HEK293 (cell line): ENCODE measurements around the gene GTF2IRD1.

Experiments used
- CTCF ChIA-PET: fragments of 350-600 bp; formaldehyde crosslinking; extraction: SDS; loops from one replicate; lab custom pipeline; 2021; ENCODE audit warnings: antibody characterized with exemption; lab: Yijun Ruan, JAX
- POLR2A ChIA-PET: fragments of 300-600 bp; formaldehyde crosslinking; extraction: SDS; loops from one replicate; lab custom pipeline; 2020; ENCODE audit warnings: antibody characterized with exemption, inconsistent platforms; lab: Yijun Ruan, JAX
- H3K27ac ChIP-seq: fragments of 200-500 bp; sonication (Bioruptor generic); 2 replicates; pipeline ENCODE4 v1.5.1; 2014; ENCODE audit warnings: low read depth, low read length, control low read depth, inconsistent platforms; ENCODE audit errors: extremely low read depth
- H3K36me3 ChIP-seq, 2 experiments: fragments of 200-500 bp in 1 of 2; sonication (Bioruptor generic) in 1 of 2; 1 replicate in 1 of 2; 2 replicates in 1 of 2; pipeline ENCODE4 v1.5.1; 2014 to 2017; ENCODE audit warnings: inconsistent platforms in 2 of 2, low read length in 2 of 2; ENCODE audit not compliant: control insufficient read depth in 2 of 2, insufficient read depth in 1 of 2
- H3K4me1 ChIP-seq: fragments of 200-500 bp; sonication (Bioruptor generic); 2 replicates; pipeline ENCODE4 v1.5.1; 2014; ENCODE audit warnings: mild to moderate bottlenecking, low read length, inconsistent platforms; ENCODE audit not compliant: control insufficient read depth, insufficient read depth
- H3K4me3 ChIP-seq: 2 replicates; pipeline ENCODE4 v1.5.1; 2011; ENCODE audit warnings: low read depth, mild to moderate bottlenecking, control low read depth, low read length, moderate library complexity
- H3K9me3 ChIP-seq: fragments of 200-500 bp; sonication (Bioruptor generic); 2 replicates; pipeline ENCODE4 v1.5.1; 2014; ENCODE audit warnings: low read depth, low read length, inconsistent platforms; ENCODE audit not compliant: control insufficient read depth, insufficient read depth
- HOXC10 ChIP-seq: sonication (generic); formaldehyde crosslinking; IDR thresholded peaks from 2 replicates; pipeline ENCODE4 v1.8.1; 2023; ENCODE audit warnings: mild to moderate bottlenecking, missing genetic modification reagents
- KLF1 ChIP-seq: fragments of 450-650 bp; formaldehyde crosslinking; IDR thresholded peaks from 2 replicates; pipeline ENCODE4 v1.5.1; 2016; ENCODE audit warnings: missing biosample characterization, missing genetic modification characterization
- RBAK ChIP-seq: fragments of 450-650 bp; formaldehyde crosslinking; IDR thresholded peaks from 2 replicates; pipeline ENCODE4 v1.5.1; 2016; ENCODE audit warnings: missing biosample characterization, missing genetic modification characterization
- SP3 ChIP-seq: fragments of 450-650 bp; formaldehyde crosslinking; IDR thresholded peaks from 2 replicates; pipeline ENCODE4 v1.5.1; 2016; ENCODE audit warnings: missing biosample characterization, missing genetic modification characterization
- YY1 ChIP-seq: fragments of 450-650 bp; formaldehyde crosslinking; IDR thresholded peaks from 2 replicates; pipeline ENCODE4 v1.5.1; 2018; ENCODE audit warnings: missing biosample characterization, missing genetic modification characterization
- ZNF146 ChIP-seq: fragments of 450-650 bp; formaldehyde crosslinking; IDR thresholded peaks from 2 replicates; pipeline ENCODE4 v1.5.1; 2016; ENCODE audit warnings: missing biosample characterization, missing genetic modification characterization
- ZNF239 ChIP-seq: fragments of 450-650 bp; formaldehyde crosslinking; IDR thresholded peaks from 2 replicates; pipeline ENCODE4 v1.5.1; 2016; ENCODE audit warnings: missing biosample characterization, missing genetic modification characterization
- ZNF274 ChIP-seq, 2 experiments: fragments of 200-500 bp in 1 of 2; fragments of 450-650 bp in 1 of 2; sonication (Bioruptor generic) in 1 of 2; formaldehyde crosslinking in 1 of 2; IDR thresholded peaks; 2 replicates each; pipeline versions ENCODE4 v1.5.1 to v1.6.1; 2014 to 2016; ENCODE audit warnings: borderline replicate concordance in 1 of 2, inconsistent platforms in 1 of 2, low read length in 1 of 2, missing biosample characterization in 1 of 2, missing genetic modification characterization in 1 of 2
- ZNF341 ChIP-seq: fragments of 450-650 bp; formaldehyde crosslinking; IDR thresholded peaks from 2 replicates; pipeline ENCODE4; 2016; ENCODE audit warnings: low read depth, missing biosample characterization, missing genetic modification characterization
- ZNF350 ChIP-seq: fragments of 450-650 bp; formaldehyde crosslinking; IDR thresholded peaks from 2 replicates; pipeline ENCODE4 v1.5.0; 2017; ENCODE audit warnings: missing biosample characterization, mild to moderate bottlenecking, missing genetic modification characterization
- ZNF555 ChIP-seq: fragments of 450-650 bp; formaldehyde crosslinking; conservative IDR thresholded peaks from 2 replicates; pipeline ENCODE4 v1.5.1; 2017; ENCODE audit warnings: missing biosample characterization, mild to moderate bottlenecking, missing genetic modification characterization, inconsistent platforms
- ZNF777 ChIP-seq: fragments of 450-650 bp; formaldehyde crosslinking; IDR thresholded peaks from 2 replicates; pipeline ENCODE4 v1.5.1; 2017; ENCODE audit warnings: missing biosample characterization, missing genetic modification characterization, borderline replicate concordance
- ZNF785 ChIP-seq: fragments of 450-650 bp; formaldehyde crosslinking; IDR thresholded peaks from 2 replicates; pipeline ENCODE4 v1.5.1; 2016; ENCODE audit warnings: missing biosample characterization, missing genetic modification characterization
- TF ChIP-seq, protein P1 (sequence below): fragments of 450-650 bp; formaldehyde crosslinking; IDR thresholded peaks from 2 replicates; pipeline ENCODE4 v1.5.1; 2016; ENCODE audit warnings: missing biosample characterization, missing genetic modification characterization, borderline replicate concordance
- TF ChIP-seq, protein P2 (sequence below): fragments of 450-650 bp; formaldehyde crosslinking; IDR thresholded peaks from 2 replicates; pipeline ENCODE4 v1.5.1; 2017; ENCODE audit warnings: missing biosample characterization, missing genetic modification characterization
- TF ChIP-seq, protein P3 (sequence below): fragments of 450-650 bp; formaldehyde crosslinking; IDR thresholded peaks from 2 replicates; pipeline ENCODE4 v1.5.1; 2016; ENCODE audit warnings: missing biosample characterization, missing genetic modification characterization, borderline replicate concordance
- TF ChIP-seq, protein P4 (sequence below): fragments of 450-650 bp; formaldehyde crosslinking; IDR thresholded peaks from 2 replicates; pipeline ENCODE4 v1.5.1; 2016; ENCODE audit warnings: missing biosample characterization, missing genetic modification characterization
- TF ChIP-seq, protein P5 (sequence below): fragments of 450-650 bp; formaldehyde crosslinking; IDR thresholded peaks from 2 replicates; pipeline ENCODE4 v1.5.1; 2017; ENCODE audit warnings: missing biosample characterization, missing genetic modification characterization
- TF ChIP-seq, protein P6 (sequence below): sonication (generic); formaldehyde crosslinking; IDR thresholded peaks from 2 replicates; pipeline ENCODE4 v1.8.1; 2022; ENCODE audit warnings: mild to moderate bottlenecking, moderate library complexity, missing genetic modification reagents

GTF2IRD1 gene

DNA sequence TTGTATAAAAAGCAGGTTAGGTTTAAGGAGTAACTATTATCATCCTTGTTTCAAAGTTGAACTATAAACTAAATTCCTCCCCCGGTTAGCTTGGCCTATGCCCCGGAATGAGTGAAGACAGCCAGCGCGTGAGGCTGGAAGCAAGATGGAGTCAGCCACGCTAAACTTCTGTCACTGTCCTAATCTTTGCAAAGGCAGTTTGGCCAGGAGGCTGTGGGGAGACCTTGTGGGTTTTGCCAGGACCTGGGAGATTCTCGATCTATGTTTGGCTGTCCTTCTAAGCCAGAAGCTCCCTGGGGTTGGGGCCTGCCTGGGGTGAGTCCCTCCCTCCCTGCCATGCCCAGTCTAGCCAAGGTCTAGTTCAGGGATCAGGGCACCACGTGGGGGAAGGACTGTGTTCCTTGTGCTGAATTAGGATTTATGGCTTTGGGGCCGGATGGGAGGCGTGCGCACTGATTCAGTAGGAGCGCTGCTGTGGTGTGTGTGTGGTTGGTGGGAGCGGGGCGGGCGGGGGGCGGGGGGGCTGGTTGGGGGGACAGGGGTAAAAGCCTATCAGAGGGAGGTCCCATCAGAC is 871 bp upstream of the GTF2IRD1 start (continued):
- TF ChIP-seq, protein P1, sequence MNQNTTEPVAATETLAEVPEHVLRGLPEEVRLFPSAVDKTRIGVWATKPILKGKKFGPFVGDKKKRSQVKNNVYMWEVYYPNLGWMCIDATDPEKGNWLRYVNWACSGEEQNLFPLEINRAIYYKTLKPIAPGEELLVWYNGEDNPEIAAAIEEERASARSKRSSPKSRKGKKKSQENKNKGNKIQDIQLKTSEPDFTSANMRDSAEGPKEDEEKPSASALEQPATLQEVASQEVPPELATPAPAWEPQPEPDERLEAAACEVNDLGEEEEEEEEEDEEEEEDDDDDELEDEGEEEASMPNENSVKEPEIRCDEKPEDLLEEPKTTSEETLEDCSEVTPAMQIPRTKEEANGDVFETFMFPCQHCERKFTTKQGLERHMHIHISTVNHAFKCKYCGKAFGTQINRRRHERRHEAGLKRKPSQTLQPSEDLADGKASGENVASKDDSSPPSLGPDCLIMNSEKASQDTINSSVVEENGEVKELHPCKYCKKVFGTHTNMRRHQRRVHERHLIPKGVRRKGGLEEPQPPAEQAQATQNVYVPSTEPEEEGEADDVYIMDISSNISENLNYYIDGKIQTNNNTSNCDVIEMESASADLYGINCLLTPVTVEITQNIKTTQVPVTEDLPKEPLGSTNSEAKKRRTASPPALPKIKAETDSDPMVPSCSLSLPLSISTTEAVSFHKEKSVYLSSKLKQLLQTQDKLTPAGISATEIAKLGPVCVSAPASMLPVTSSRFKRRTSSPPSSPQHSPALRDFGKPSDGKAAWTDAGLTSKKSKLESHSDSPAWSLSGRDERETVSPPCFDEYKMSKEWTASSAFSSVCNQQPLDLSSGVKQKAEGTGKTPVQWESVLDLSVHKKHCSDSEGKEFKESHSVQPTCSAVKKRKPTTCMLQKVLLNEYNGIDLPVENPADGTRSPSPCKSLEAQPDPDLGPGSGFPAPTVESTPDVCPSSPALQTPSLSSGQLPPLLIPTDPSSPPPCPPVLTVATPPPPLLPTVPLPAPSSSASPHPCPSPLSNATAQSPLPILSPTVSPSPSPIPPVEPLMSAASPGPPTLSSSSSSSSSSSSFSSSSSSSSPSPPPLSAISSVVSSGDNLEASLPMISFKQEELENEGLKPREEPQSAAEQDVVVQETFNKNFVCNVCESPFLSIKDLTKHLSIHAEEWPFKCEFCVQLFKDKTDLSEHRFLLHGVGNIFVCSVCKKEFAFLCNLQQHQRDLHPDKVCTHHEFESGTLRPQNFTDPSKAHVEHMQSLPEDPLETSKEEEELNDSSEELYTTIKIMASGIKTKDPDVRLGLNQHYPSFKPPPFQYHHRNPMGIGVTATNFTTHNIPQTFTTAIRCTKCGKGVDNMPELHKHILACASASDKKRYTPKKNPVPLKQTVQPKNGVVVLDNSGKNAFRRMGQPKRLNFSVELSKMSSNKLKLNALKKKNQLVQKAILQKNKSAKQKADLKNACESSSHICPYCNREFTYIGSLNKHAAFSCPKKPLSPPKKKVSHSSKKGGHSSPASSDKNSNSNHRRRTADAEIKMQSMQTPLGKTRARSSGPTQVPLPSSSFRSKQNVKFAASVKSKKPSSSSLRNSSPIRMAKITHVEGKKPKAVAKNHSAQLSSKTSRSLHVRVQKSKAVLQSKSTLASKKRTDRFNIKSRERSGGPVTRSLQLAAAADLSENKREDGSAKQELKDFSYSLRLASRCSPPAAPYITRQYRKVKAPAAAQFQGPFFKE = no peak
- TF ChIP-seq ZNF555 (tag by site-specific recombination) (no peak), RBAK (tag by site-specific recombination) (no peak), ZNF239 (tag by site-specific recombination) (no peak), YY1 (tag by site-specific recombination) (no peak)
- TF ChIP-seq, protein P2, sequence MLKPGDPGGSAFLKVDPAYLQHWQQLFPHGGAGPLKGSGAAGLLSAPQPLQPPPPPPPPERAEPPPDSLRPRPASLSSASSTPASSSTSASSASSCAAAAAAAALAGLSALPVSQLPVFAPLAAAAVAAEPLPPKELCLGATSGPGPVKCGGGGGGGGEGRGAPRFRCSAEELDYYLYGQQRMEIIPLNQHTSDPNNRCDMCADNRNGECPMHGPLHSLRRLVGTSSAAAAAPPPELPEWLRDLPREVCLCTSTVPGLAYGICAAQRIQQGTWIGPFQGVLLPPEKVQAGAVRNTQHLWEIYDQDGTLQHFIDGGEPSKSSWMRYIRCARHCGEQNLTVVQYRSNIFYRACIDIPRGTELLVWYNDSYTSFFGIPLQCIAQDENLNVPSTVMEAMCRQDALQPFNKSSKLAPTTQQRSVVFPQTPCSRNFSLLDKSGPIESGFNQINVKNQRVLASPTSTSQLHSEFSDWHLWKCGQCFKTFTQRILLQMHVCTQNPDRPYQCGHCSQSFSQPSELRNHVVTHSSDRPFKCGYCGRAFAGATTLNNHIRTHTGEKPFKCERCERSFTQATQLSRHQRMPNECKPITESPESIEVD (tag by site-specific recombination) = no peak

DNA sequence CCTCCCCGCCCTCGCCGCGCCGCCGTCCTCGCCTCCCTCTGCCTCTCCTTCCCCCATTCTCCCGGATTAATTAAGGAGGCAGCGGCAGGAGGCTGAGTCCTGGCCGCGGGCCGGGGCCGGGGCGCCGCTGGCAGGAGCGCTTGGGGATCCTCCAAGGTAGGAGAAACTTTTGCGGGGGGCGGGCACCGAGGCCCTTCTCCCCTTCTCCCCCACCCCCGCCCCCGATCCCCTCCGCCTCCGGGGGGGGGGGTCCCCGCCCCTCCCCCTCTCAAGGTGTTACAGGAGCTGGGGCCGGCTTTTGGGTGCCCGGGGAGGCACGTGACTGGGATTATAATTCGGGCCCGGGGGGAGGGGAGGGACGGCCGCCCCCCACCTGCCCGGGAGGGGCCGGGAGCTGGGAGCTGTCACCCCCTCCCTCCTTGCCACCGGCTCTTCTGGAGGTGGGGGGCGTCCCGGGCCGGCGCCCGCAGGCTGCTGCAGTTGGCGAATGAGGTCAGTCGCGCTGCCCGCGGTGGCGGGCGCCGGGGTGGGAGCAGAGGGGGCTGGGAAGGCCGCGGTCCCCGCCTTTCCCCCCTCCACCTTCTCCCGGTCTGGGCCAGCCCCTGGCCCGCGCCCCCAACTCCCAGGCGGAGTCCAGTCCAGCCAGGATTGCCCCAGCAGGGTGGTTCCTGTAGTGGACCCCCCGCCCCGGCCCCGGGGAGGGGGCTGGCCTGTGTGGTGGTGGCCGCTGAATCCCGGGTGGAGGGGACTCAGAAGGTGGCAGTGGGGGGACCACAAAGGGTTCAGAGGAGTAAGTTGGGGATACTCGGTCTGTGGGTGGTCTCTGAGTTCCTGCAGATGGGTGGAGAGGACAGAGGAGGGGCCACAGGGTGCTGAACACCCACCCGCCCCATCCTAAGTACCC is 567 bp downstream of the GTF2IRD1 start:
- no peaks in the 10 kb centered on the region for H3K36me3 ChIP-seq
- H3K4me3 ChIP-seq = peak overlapping the region; percentile 66
- peaks cover 6% of the 10 kb centered on the region for H3K4me1 ChIP-seq
- no peaks in the 10 kb centered on the region for H3K9me3 ChIP-seq
- peak overlapping the region; percentile 70; the same call in 1 of the 2 replicates for H3K27ac ChIP-seq
- ChIA-PET POLR2A (interaction anchor here (1.0 kb wide), 1 partner anchor 21 kb away, joined by 3 read pairs; no protein-coding TSS in a partner anchor), CTCF (no interaction called here)
- TF ChIP-seq ZNF777 (tag by site-specific recombination) (no peak), ZNF341 (tag by site-specific recombination) (peak; percentile 86), KLF1 (tag by site-specific recombination) (peak; percentile 58), HOXC10 (CRISPR knock-in tag) (no peak), ZNF146 (tag by site-specific recombination) (no peak), SP3 (peak; percentile 54), ZNF785 (no peak), ZNF350 (no peak), ZNF274 (IDR thresholded peaks at IDR 0.05; ENCODE audit: low read length) (no peak), ZNF274 (tag by site-specific recombination; IDR thresholded peaks at IDR 0.05; ENCODE audit: borderline replicate concordance) (no peak)
- TF ChIP-seq, protein P3, sequence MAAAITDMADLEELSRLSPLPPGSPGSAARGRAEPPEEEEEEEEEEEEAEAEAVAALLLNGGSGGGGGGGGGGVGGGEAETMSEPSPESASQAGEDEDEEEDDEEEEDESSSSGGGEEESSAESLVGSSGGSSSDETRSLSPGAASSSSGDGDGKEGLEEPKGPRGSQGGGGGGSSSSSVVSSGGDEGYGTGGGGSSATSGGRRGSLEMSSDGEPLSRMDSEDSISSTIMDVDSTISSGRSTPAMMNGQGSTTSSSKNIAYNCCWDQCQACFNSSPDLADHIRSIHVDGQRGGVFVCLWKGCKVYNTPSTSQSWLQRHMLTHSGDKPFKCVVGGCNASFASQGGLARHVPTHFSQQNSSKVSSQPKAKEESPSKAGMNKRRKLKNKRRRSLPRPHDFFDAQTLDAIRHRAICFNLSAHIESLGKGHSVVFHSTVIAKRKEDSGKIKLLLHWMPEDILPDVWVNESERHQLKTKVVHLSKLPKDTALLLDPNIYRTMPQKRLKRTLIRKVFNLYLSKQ (tag by site-specific recombination) = no peak
- TF ChIP-seq, protein P4, sequence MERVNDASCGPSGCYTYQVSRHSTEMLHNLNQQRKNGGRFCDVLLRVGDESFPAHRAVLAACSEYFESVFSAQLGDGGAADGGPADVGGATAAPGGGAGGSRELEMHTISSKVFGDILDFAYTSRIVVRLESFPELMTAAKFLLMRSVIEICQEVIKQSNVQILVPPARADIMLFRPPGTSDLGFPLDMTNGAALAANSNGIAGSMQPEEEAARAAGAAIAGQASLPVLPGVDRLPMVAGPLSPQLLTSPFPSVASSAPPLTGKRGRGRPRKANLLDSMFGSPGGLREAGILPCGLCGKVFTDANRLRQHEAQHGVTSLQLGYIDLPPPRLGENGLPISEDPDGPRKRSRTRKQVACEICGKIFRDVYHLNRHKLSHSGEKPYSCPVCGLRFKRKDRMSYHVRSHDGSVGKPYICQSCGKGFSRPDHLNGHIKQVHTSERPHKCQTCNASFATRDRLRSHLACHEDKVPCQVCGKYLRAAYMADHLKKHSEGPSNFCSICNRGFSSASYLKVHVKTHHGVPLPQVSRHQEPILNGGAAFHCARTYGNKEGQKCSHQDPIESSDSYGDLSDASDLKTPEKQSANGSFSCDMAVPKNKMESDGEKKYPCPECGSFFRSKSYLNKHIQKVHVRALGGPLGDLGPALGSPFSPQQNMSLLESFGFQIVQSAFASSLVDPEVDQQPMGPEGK (tag by site-specific recombination) = peak; percentile 66
- TF ChIP-seq, protein P5, sequence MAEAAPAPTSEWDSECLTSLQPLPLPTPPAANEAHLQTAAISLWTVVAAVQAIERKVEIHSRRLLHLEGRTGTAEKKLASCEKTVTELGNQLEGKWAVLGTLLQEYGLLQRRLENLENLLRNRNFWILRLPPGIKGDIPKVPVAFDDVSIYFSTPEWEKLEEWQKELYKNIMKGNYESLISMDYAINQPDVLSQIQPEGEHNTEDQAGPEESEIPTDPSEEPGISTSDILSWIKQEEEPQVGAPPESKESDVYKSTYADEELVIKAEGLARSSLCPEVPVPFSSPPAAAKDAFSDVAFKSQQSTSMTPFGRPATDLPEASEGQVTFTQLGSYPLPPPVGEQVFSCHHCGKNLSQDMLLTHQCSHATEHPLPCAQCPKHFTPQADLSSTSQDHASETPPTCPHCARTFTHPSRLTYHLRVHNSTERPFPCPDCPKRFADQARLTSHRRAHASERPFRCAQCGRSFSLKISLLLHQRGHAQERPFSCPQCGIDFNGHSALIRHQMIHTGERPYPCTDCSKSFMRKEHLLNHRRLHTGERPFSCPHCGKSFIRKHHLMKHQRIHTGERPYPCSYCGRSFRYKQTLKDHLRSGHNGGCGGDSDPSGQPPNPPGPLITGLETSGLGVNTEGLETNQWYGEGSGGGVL = peak; percentile 92
- TF ChIP-seq, protein P6, sequence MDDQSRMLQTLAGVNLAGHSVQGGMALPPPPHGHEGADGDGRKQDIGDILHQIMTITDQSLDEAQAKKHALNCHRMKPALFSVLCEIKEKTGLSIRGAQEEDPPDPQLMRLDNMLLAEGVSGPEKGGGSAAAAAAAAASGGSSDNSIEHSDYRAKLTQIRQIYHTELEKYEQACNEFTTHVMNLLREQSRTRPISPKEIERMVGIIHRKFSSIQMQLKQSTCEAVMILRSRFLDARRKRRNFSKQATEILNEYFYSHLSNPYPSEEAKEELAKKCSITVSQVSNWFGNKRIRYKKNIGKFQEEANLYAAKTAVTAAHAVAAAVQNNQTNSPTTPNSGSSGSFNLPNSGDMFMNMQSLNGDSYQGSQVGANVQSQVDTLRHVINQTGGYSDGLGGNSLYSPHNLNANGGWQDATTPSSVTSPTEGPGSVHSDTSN (CRISPR knock-in tag) = no peak
